Fibroblast of lung (primary cell): ENCODE data around the gene GLG1.

Source experiments
- EZH2 ChIP-seq: IDR thresholded peaks from 2 replicates; pipeline ENCODE4 v1.5.1; 2012; ENCODE audit warnings: low read length, control low read depth, mild to moderate bottlenecking; ENCODE audit errors: missing control alignments
- TF ChIP-seq, protein P1 (sequence below), 2 donors: IDR thresholded peaks in 1 of 2; conservative IDR thresholded peaks in 1 of 2; 1 replicate in 1 of 2; 2 replicates in 1 of 2; pipeline ENCODE4 v1.5.1; 2011 to 2012; ENCODE audit warnings: low read length in 2 of 2, control low read depth in 1 of 2, inconsistent platforms in 1 of 2, low read depth in 1 of 2, mild to moderate bottlenecking in 1 of 2

DNA sequence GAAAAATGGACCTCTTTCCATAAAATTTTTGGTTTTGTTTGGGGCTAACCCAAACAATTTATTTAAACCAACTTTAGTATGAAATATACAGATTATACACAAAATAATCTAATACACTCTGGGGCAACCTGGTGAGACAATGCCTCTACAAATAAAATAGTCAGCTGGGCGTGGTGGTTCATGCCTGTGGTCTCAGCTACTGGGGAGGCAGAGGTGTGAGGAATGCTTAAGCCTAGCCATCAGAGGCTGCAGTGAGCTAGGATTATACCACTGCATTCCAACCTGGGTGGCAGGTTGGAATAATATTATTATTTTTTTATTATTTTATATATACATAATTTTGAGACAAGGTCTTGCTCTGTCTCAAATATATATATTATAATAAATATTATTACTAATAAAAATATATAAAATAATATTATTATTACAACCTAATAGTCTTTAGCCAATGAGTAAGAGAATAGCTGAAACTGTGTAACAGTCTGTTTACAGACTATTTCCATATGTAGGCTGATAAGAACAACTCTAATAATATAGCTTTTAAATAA lies 50.5 kb downstream of the GLG1 start:
- TF ChIP-seq, protein P1, sequence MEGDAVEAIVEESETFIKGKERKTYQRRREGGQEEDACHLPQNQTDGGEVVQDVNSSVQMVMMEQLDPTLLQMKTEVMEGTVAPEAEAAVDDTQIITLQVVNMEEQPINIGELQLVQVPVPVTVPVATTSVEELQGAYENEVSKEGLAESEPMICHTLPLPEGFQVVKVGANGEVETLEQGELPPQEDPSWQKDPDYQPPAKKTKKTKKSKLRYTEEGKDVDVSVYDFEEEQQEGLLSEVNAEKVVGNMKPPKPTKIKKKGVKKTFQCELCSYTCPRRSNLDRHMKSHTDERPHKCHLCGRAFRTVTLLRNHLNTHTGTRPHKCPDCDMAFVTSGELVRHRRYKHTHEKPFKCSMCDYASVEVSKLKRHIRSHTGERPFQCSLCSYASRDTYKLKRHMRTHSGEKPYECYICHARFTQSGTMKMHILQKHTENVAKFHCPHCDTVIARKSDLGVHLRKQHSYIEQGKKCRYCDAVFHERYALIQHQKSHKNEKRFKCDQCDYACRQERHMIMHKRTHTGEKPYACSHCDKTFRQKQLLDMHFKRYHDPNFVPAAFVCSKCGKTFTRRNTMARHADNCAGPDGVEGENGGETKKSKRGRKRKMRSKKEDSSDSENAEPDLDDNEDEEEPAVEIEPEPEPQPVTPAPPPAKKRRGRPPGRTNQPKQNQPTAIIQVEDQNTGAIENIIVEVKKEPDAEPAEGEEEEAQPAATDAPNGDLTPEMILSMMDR (conservative IDR thresholded peaks at IDR 0.05 in 1 of 2, IDR thresholded peaks at IDR 0.05 in 1 of 2; ENCODE audit: low read depth in 1 of 2, low read length in 2 of 2) = no peak
- no peak for TF ChIP-seq EZH2
